ENCODE results near the gene EPB41L3. TPM values are rescaled to one million over a fixed set of nuclear protein-coding genes. Genes with fewer than 3 reads are reported as not detected.

Gene EPB41L3
- polyA plus RNA-seq, 1 donor from 2014 or later: 19.6 TPM

DNA sequence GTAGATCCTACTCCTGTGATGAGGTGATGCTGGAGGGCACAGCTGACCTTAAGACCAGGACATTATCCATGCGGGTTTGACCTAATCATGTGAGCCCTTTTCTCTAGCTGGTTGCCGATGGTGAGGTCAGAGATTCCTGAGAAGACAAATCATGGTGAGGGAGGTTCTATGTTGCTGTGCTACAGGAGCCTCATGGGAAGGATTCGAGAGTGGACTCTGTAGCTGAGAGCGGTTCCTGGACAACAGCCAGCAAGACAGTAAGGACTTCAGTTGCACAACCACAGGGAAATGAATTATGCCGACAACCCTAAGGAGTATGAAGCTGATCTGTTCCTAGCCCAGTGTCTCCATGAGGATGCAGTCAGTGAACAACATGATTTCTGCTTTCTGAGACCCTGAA is 80.4 kb downstream of the EPB41L3 start:
- H3F3A ChIP-seq (ENCODE audit: insufficient read depth, low read length, poor library complexity, severe bottlenecking): no peaks in the 10 kb centered on the region
- H3K9ac ChIP-seq (ENCODE audit: low read length): no peak overlapping the region
- H3K4me2 ChIP-seq (ENCODE audit: low read length): no peak overlapping the region
- H4K20me1 ChIP-seq (ENCODE audit: insufficient read depth): no peaks in the 10 kb centered on the region
- no peak overlapping the region for H3K27ac ChIP-seq (ENCODE audit: low read length)
- no peak overlapping the region for H3K4me3 ChIP-seq (ENCODE audit: low read length)
- H3K27me3 ChIP-seq (ENCODE audit: insufficient read depth, low read depth, low read length): no peaks in the 10 kb centered on the region
- no peaks in the 10 kb centered on the region for H3K9me2 ChIP-seq (ENCODE audit: insufficient read depth, low read length)
- TF ChIP-seq RAD21 (conservative IDR thresholded peaks at IDR 0.05) (no peak), EP300 (conservative IDR thresholded peaks at IDR 0.05; ENCODE audit: poor library complexity, severe bottlenecking) (no peak), POLR2AphosphoS5 (IDR thresholded peaks at IDR 0.05) (no peak), EZH2 (IDR thresholded peaks at IDR 0.05; ENCODE audit: borderline replicate concordance, insufficient read depth, low read length, poor library complexity, severe bottlenecking) (no peak), SMC3 (conservative IDR thresholded peaks at IDR 0.05; ENCODE audit: poor library complexity) (no peak), MXI1 (conservative IDR thresholded peaks at IDR 0.05; ENCODE audit: poor library complexity, severe bottlenecking) (no peak), TAF1 (IDR thresholded peaks at IDR 0.05; ENCODE audit: low read depth) (no peak)
- TF ChIP-seq, protein P1, sequence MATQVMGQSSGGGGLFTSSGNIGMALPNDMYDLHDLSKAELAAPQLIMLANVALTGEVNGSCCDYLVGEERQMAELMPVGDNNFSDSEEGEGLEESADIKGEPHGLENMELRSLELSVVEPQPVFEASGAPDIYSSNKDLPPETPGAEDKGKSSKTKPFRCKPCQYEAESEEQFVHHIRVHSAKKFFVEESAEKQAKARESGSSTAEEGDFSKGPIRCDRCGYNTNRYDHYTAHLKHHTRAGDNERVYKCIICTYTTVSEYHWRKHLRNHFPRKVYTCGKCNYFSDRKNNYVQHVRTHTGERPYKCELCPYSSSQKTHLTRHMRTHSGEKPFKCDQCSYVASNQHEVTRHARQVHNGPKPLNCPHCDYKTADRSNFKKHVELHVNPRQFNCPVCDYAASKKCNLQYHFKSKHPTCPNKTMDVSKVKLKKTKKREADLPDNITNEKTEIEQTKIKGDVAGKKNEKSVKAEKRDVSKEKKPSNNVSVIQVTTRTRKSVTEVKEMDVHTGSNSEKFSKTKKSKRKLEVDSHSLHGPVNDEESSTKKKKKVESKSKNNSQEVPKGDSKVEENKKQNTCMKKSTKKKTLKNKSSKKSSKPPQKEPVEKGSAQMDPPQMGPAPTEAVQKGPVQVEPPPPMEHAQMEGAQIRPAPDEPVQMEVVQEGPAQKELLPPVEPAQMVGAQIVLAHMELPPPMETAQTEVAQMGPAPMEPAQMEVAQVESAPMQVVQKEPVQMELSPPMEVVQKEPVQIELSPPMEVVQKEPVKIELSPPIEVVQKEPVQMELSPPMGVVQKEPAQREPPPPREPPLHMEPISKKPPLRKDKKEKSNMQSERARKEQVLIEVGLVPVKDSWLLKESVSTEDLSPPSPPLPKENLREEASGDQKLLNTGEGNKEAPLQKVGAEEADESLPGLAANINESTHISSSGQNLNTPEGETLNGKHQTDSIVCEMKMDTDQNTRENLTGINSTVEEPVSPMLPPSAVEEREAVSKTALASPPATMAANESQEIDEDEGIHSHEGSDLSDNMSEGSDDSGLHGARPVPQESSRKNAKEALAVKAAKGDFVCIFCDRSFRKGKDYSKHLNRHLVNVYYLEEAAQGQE (IDR thresholded peaks at IDR 0.05; ENCODE audit: borderline replicate concordance): no peak
- TF ChIP-seq, protein P2, sequence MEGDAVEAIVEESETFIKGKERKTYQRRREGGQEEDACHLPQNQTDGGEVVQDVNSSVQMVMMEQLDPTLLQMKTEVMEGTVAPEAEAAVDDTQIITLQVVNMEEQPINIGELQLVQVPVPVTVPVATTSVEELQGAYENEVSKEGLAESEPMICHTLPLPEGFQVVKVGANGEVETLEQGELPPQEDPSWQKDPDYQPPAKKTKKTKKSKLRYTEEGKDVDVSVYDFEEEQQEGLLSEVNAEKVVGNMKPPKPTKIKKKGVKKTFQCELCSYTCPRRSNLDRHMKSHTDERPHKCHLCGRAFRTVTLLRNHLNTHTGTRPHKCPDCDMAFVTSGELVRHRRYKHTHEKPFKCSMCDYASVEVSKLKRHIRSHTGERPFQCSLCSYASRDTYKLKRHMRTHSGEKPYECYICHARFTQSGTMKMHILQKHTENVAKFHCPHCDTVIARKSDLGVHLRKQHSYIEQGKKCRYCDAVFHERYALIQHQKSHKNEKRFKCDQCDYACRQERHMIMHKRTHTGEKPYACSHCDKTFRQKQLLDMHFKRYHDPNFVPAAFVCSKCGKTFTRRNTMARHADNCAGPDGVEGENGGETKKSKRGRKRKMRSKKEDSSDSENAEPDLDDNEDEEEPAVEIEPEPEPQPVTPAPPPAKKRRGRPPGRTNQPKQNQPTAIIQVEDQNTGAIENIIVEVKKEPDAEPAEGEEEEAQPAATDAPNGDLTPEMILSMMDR (IDR thresholded peaks at IDR 0.05; ENCODE audit: poor library complexity, severe bottlenecking): no peak
- no peaks in the 10 kb centered on the region for H3K36me3 ChIP-seq (ENCODE audit: insufficient read depth, low read length)
- H3K79me2 ChIP-seq (replicated peaks; ENCODE audit: insufficient read depth, low read length): no peaks in the 10 kb centered on the region
- no peaks in the 10 kb centered on the region for H3K9me3 ChIP-seq (ENCODE audit: low read length)
- H2AFZ ChIP-seq (ENCODE audit: low read depth, low read length): no peak overlapping the region

DNA sequence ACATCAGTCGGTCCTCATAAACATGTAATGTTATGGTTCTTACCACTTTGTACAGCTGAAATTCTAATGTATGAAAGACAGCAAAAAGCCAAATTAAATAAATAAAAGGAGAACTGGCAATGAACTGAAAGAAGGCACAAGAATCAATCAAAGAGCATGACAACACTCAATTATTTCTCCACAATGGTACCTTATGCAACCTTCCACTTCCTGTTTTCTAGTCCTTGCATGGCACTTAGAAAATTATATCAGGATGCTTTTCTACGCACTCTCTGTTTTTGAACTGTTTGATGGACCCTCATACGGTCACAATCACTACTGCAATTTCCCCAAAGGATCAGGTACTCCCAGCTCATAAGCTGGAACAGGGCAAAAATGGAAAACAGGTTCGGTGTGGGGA is 81.6 kb downstream of the EPB41L3 start:
- no peaks in the 10 kb centered on the region for H3K79me2 ChIP-seq (replicated peaks; ENCODE audit: insufficient read depth, low read length)
- no peak overlapping the region for H3K4me2 ChIP-seq (ENCODE audit: low read length)
- no peak overlapping the region for H3K9ac ChIP-seq (ENCODE audit: low read length)
- H3K9me2 ChIP-seq (ENCODE audit: insufficient read depth, low read length): no peaks in the 10 kb centered on the region
- H2AFZ ChIP-seq (ENCODE audit: low read depth, low read length): no peak overlapping the region
- H3K9me3 ChIP-seq (ENCODE audit: low read length): no peaks in the 10 kb centered on the region
- TF ChIP-seq MXI1 (conservative IDR thresholded peaks at IDR 0.05; ENCODE audit: poor library complexity, severe bottlenecking) (no peak), POLR2AphosphoS5 (IDR thresholded peaks at IDR 0.05) (no peak), EZH2 (IDR thresholded peaks at IDR 0.05; ENCODE audit: borderline replicate concordance, insufficient read depth, low read length, poor library complexity, severe bottlenecking) (no peak), RAD21 (conservative IDR thresholded peaks at IDR 0.05) (no peak), SMC3 (conservative IDR thresholded peaks at IDR 0.05; ENCODE audit: poor library complexity) (no peak), TAF1 (IDR thresholded peaks at IDR 0.05; ENCODE audit: low read depth) (no peak)
- TF ChIP-seq, protein P2 (IDR thresholded peaks at IDR 0.05; ENCODE audit: poor library complexity, severe bottlenecking): no peak
- TF ChIP-seq, protein P1 (IDR thresholded peaks at IDR 0.05; ENCODE audit: borderline replicate concordance): no peak
- H3K27me3 ChIP-seq (ENCODE audit: insufficient read depth, low read depth, low read length): no peaks in the 10 kb centered on the region
- H4K20me1 ChIP-seq (ENCODE audit: insufficient read depth): no peaks in the 10 kb centered on the region
- H3K4me3 ChIP-seq (ENCODE audit: low read length): no peak overlapping the region
- no peak overlapping the region for H3K27ac ChIP-seq (ENCODE audit: low read length)
- H3K36me3 ChIP-seq (ENCODE audit: insufficient read depth, low read length): no peaks in the 10 kb centered on the region
- no peaks in the 10 kb centered on the region for H3F3A ChIP-seq (ENCODE audit: insufficient read depth, low read length, poor library complexity, severe bottlenecking)

Measured in neural cell (in vitro differentiated cells).